Chondrocyte (in vitro differentiated cells): ENCODE data around the gene ZNF536. TPM values are rescaled to one million over a fixed set of nuclear protein-coding genes. Genes with fewer than 3 reads are reported as not detected.

Source experiments
- DNase-seq: peaks from one replicate; pipeline ENCODE4 v3.0.0; 2021; ENCODE audit warnings: mixed read lengths, low spot score
- H3K27ac Mint-ChIP-seq: one replicate; pipeline ENCODE4 v1.8.0; 2021; ENCODE audit warnings: mild to moderate bottlenecking, moderate library complexity, mixed read lengths; ENCODE audit not compliant: unreplicated experiment
- H3K27me3 Mint-ChIP-seq: 2 replicates; pipeline ENCODE4 v1.8.0; 2021; ENCODE audit warnings: low read depth, mixed read lengths
- H3K36me3 Mint-ChIP-seq: 2 replicates; pipeline ENCODE4 v1.8.0; 2021; ENCODE audit warnings: low read depth, mixed read lengths
- H3K4me1 Mint-ChIP-seq: 2 replicates; pipeline ENCODE4 v1.8.0; 2021; ENCODE audit warnings: low read depth, mild to moderate bottlenecking, mixed read lengths
- H3K4me3 Mint-ChIP-seq: one replicate; pipeline ENCODE4 v1.8.0; 2021; ENCODE audit warnings: mild to moderate bottlenecking, moderate library complexity, mixed read lengths; ENCODE audit not compliant: unreplicated experiment
- H3K9me3 Mint-ChIP-seq: 2 replicates; pipeline ENCODE4 v1.8.0; 2021; ENCODE audit warnings: low read depth, mixed read lengths
- CTCF ChIP-seq: fragments of 200-600 bp; sonication (generic); IDR thresholded peaks from 2 replicates; pipeline ENCODE4 v1.5.0; 2021; ENCODE audit warnings: antibody characterized with exemption, mild to moderate bottlenecking, moderate library complexity
- total RNA-seq: library from RNA; stranded (reverse); gene quantifications from 3 replicates; pipeline ENCODE4 v1.2.1, GENCODE V29; 2021

Gene ZNF536
- total RNA-seq, 1 donor from 2014 or later = not detected

GRCh38 chr19:30566681-30567420 lies 194.7 kb downstream of the ZNF536 start:
- H3K27me3 Mint-ChIP-seq = no peaks in the 10 kb centered on the region
- no peaks in the 10 kb centered on the region for H3K36me3 Mint-ChIP-seq
- H3K9me3 Mint-ChIP-seq = peaks cover 3% of the 10 kb centered on the region
- no peaks in the 10 kb centered on the region for H3K4me1 Mint-ChIP-seq
- DNase-seq = no peak
- no peak overlapping the region for H3K27ac Mint-ChIP-seq
- no peak for TF ChIP-seq CTCF
- H3K4me3 Mint-ChIP-seq = no peak overlapping the region

GRCh38 chr19:30567536-30568232 lies 195.5 kb downstream of the ZNF536 start:
- H3K4me1 Mint-ChIP-seq = no peaks in the 10 kb centered on the region
- H3K27me3 Mint-ChIP-seq = no peaks in the 10 kb centered on the region
- H3K9me3 Mint-ChIP-seq = peaks cover 3% of the 10 kb centered on the region
- TF ChIP-seq CTCF = no peak
- no peak overlapping the region for H3K4me3 Mint-ChIP-seq
- H3K27ac Mint-ChIP-seq = no peak overlapping the region
- H3K36me3 Mint-ChIP-seq = no peaks in the 10 kb centered on the region
- no peak for DNase-seq

GRCh38 chr19:30570194-30570593 lies 198.0 kb downstream of the ZNF536 start:
- Mint-ChIP-seq H3K4me1 (no peaks in the 10 kb centered on the region), H3K27ac (no peak overlapping the region), H3K36me3 (no peaks in the 10 kb centered on the region), H3K9me3 (peaks cover 4% of the 10 kb centered on the region), H3K4me3 (no peak overlapping the region), H3K27me3 (no peaks in the 10 kb centered on the region)
- DNase-seq = no peak
- no peak for TF ChIP-seq CTCF

GRCh38 chr19:30577551-30578105 lies 205.4 kb downstream of the ZNF536 start:
- Mint-ChIP-seq H3K27ac (no peak overlapping the region), H3K4me3 (no peak overlapping the region), H3K27me3 (no peaks in the 10 kb centered on the region), H3K9me3 (peaks cover 9% of the 10 kb centered on the region), H3K4me1 (no peaks in the 10 kb centered on the region), H3K36me3 (no peaks in the 10 kb centered on the region)
- no peak for DNase-seq
- TF ChIP-seq CTCF = no peak

GRCh38 chr19:30579419-30579818 lies 207.2 kb downstream of the ZNF536 start:
- H3K27me3 Mint-ChIP-seq = no peaks in the 10 kb centered on the region
- DNase-seq = no peak

More at GRCh38 chr19:30579419-30579818, 207.2 kb downstream of the ZNF536 start:
- no peaks in the 10 kb centered on the region for H3K36me3 Mint-ChIP-seq
- H3K4me1 Mint-ChIP-seq = no peaks in the 10 kb centered on the region
- TF ChIP-seq CTCF = no peak
- H3K9me3 Mint-ChIP-seq = peaks cover 10% of the 10 kb centered on the region
- H3K4me3 Mint-ChIP-seq = no peak overlapping the region
- H3K27ac Mint-ChIP-seq = no peak overlapping the region
